Natural killer cell (primary cell): Measurements from ENCODE around the gene NAV2. TPM values are rescaled to one million over a fixed set of nuclear protein-coding genes. Genes with fewer than 3 reads are reported as not detected.

ENCODE experiments used
- ATAC-seq, 3 donors: fragments of 150-1000 bp in 2 of 3; fragments of 200-7000 bp in 1 of 3; cut with Tn5 transposase; 1 replicate in 1 of 3; 2 replicates in 2 of 3; pipeline ENCODE4 v1.10.0; 2021; ENCODE audit warnings: mild to moderate bottlenecking in 2 of 3, moderate library complexity in 2 of 3
- DNase-seq, 2 donors: peaks; one replicate each; pipeline versions ENCODE4 v3.0.0 to v3.0.0-alpha.2; 2013 to 2021; ENCODE audit warnings: mixed read lengths in 1 of 2
- H3K27ac ChIP-seq: one replicate; pipeline ENCODE4 v1.5.1; 2013; ENCODE audit warnings: mild to moderate bottlenecking, low read length
- H3K27me3 ChIP-seq: one replicate; pipeline ENCODE4 v1.6.1; 2013; ENCODE audit warnings: low read length; ENCODE audit not compliant: control insufficient read depth, insufficient read depth
- H3K36me3 ChIP-seq: one replicate; pipeline ENCODE4 v1.6.1; 2013; ENCODE audit warnings: low read length; ENCODE audit not compliant: control insufficient read depth, insufficient read depth
- H3K4me1 ChIP-seq: one replicate; pipeline ENCODE4 v1.6.1; 2013; ENCODE audit warnings: low read length; ENCODE audit not compliant: control insufficient read depth, insufficient read depth
- H3K4me3 ChIP-seq: one replicate; pipeline ENCODE4 v1.5.1; 2013; ENCODE audit warnings: low read length
- H3K9me3 ChIP-seq: one replicate; pipeline ENCODE4 v1.6.1; 2013; ENCODE audit warnings: low read length; ENCODE audit not compliant: control insufficient read depth, insufficient read depth
- H3K27ac Mint-ChIP-seq, 2 donors: one replicate each; pipeline ENCODE4 v1.8.0; 2022; ENCODE audit warnings: mild to moderate bottlenecking in 2 of 2, mixed read lengths in 2 of 2, moderate library complexity in 1 of 2
- H3K27me3 Mint-ChIP-seq, 2 donors: one replicate each; pipeline ENCODE4 v1.8.0; 2022; ENCODE audit warnings: low read depth in 2 of 2, mixed read lengths in 2 of 2
- H3K36me3 Mint-ChIP-seq: one replicate; pipeline ENCODE4 v1.8.0; 2022; ENCODE audit warnings: mixed read lengths
- H3K4me1 Mint-ChIP-seq, 2 donors: one replicate each; pipeline ENCODE4 v1.8.0; 2022; ENCODE audit warnings: mixed read lengths in 2 of 2
- H3K4me3 Mint-ChIP-seq: one replicate; pipeline ENCODE4 v1.8.0; 2022; ENCODE audit warnings: mild to moderate bottlenecking, moderate library complexity, mixed read lengths
- H3K9me3 Mint-ChIP-seq, 2 donors: one replicate each; pipeline ENCODE4 v1.8.0; 2022; ENCODE audit warnings: mixed read lengths in 2 of 2
- CTCF ChIP-seq: fragments of 200-600 bp; IDR thresholded peaks from one replicate; pipeline ENCODE4 v1.8.0; 2022; ENCODE audit warnings: antibody characterized with exemption
- WGBS: methylation state at CpG from one replicate; pipeline ENCODE4 v1.1.7; 2013; ENCODE audit warnings: missing lambda C conversion rate; ENCODE audit not compliant: insufficient coverage; 5-methylcytosine and 5-hydroxymethylcytosine counted together
- intact Hi-C: fragments of 100-400 bp; cut with micrococcal nuclease; formaldehyde crosslinking; loops from one replicate; pipeline ENCODE4 v1.14.2; 2022
- total RNA-seq, 4 donors: library from RNA; stranded (reverse); fragments of 120-200 nt in 1 of 4; gene quantifications; one replicate each; pipeline versions ENCODE4 v1.2.3 to v1.2.4, GENCODE V29; 2013 to 2022

The NAV2 gene
- total RNA-seq, 3 donors from 2014 or later (not counting 1 experiment from before 2014, with no cell fraction given): 0.14 to 1.6 (median 0.43) TPM

- TF ChIP-seq CTCF: peak; percentile 83
- H3K4me1 Mint-ChIP-seq: no peaks in the 10 kb centered on the region
- no peak overlapping the region for H3K27ac Mint-ChIP-seq
- intact Hi-C loops: loop anchor here (1.0 to 2.0 kb wide), 2 partner anchors 178 to 480 kb away; no protein-coding TSS in a partner anchor
- H3K36me3 Mint-ChIP-seq: no peaks in the 10 kb centered on the region
- ATAC-seq (peak; percentile 75 to 92 (median 91)), DNase-seq (peak; percentile 56 to 79)
- Histone ChIP-seq H3K27ac (no peak overlapping the region), H3K27me3 (no peaks in the 10 kb centered on the region), H3K4me3 (no peak overlapping the region), H3K9me3 (no peaks in the 10 kb centered on the region), H3K36me3 (no peaks in the 10 kb centered on the region), H3K4me1 (no peaks in the 10 kb centered on the region)
- no peaks in the 10 kb centered on the region for H3K9me3 Mint-ChIP-seq
- peaks cover 0 to 2% of the 10 kb centered on the region in 2 donors for H3K27me3 Mint-ChIP-seq
- H3K4me3 Mint-ChIP-seq: no peak overlapping the region
- WGBS: 42% methylated on average over 2 of the region's 2 CpGs
Measured at GRCh38 chr11:19742588-19743292, 30.1 kb downstream of the NAV2 start.

GRCh38 chr11:19743622-19744021 is 31.0 kb downstream of the NAV2 start:
- no peak overlapping the region for H3K27ac Mint-ChIP-seq
- no peak for TF ChIP-seq CTCF
- Histone ChIP-seq H3K4me3 (no peak overlapping the region), H3K4me1 (no peaks in the 10 kb centered on the region), H3K9me3 (no peaks in the 10 kb centered on the region), H3K27me3 (no peaks in the 10 kb centered on the region), H3K36me3 (no peaks in the 10 kb centered on the region), H3K27ac (no peak overlapping the region)
- no peaks in the 10 kb centered on the region for H3K9me3 Mint-ChIP-seq
- 92% methylated on average over 3 of the region's 4 CpGs for WGBS
- no peaks in the 10 kb centered on the region for H3K36me3 Mint-ChIP-seq
- H3K4me3 Mint-ChIP-seq: no peak overlapping the region
- no peaks in the 10 kb centered on the region for H3K4me1 Mint-ChIP-seq
- intact Hi-C loops: loop anchor here (2.0 kb wide), 1 partner anchor 481 kb away; no protein-coding TSS in a partner anchor
- DNase-seq: no peak
- no peak for ATAC-seq
- H3K27me3 Mint-ChIP-seq: peaks cover 0 to 2% of the 10 kb centered on the region in 2 donors

GRCh38 chr11:19744130-19744529 is 31.5 kb downstream of the NAV2 start:
- H3K9me3 ChIP-seq: no peaks in the 10 kb centered on the region
- Mint-ChIP-seq H3K27ac (no peak overlapping the region), H3K4me1 (no peaks in the 10 kb centered on the region), H3K27me3 (peaks cover 0 to 2% of the 10 kb centered on the region in 2 donors), H3K36me3 (no peaks in the 10 kb centered on the region), H3K4me3 (no peak overlapping the region), H3K9me3 (no peaks in the 10 kb centered on the region)
- TF ChIP-seq CTCF: no peak
- no peaks in the 10 kb centered on the region for H3K27me3 ChIP-seq
- no peak for DNase-seq
- no peaks in the 10 kb centered on the region for H3K4me1 ChIP-seq
- no peak for ATAC-seq
- no peaks in the 10 kb centered on the region for H3K36me3 ChIP-seq
- intact Hi-C loops: no loop called here
- H3K4me3 ChIP-seq: no peak overlapping the region
- H3K27ac ChIP-seq: no peak overlapping the region

GRCh38 chr11:19746086-19746485 is 33.4 kb downstream of the NAV2 start:
- no peaks in the 10 kb centered on the region for H3K9me3 Mint-ChIP-seq
- Histone ChIP-seq H3K36me3 (no peaks in the 10 kb centered on the region), H3K9me3 (no peaks in the 10 kb centered on the region), H3K27ac (no peak overlapping the region), H3K27me3 (no peaks in the 10 kb centered on the region), H3K4me1 (no peaks in the 10 kb centered on the region), H3K4me3 (no peak overlapping the region)
- no peak overlapping the region for H3K4me3 Mint-ChIP-seq
- no peak overlapping the region for H3K27ac Mint-ChIP-seq
- DNase-seq: no peak
- TF ChIP-seq CTCF: no peak
- peaks cover 0 to 8% of the 10 kb centered on the region in 2 donors for H3K27me3 Mint-ChIP-seq
- intact Hi-C loops: no loop called here
- no peaks in the 10 kb centered on the region for H3K36me3 Mint-ChIP-seq
- no peaks in the 10 kb centered on the region for H3K4me1 Mint-ChIP-seq
- WGBS: 83% methylated on average over 2 of the region's 3 CpGs
- no peak for ATAC-seq
